ENCODE results near the gene TMEM131L.
"Not testable (repeated sequence)": the region's sequence is repeated elsewhere in the genome, so short reads cannot be mapped to it uniquely, and the experiment has no call there.

Gene TMEM131L

DNA sequence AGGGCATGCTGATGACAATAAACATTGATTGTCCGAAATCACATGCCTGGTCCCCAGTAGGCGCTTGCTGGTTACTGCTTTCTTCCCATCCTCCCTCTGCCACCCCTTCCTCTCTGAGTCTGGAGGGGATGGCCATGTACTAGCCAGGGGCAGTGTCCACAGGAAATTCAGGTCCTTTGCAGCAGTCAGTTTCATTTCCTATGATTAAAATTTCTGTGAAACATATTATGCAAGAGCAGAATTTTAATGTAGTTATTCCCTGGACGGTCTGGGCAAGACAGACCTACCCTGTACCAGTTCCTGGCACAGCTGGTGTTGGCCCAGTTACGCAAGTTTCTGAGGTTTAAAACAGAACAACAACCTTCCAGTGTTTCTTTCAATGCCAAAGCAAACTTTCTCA lies 189.8 kb downstream of the TMEM131L start:
- DNase-seq: peak; percentile 26 to 34

GRCh38 chr4:153661215-153661822 lies 195.2 kb downstream of the TMEM131L start:
- no peak for DNase-seq

- DNase-seq: no peak
Measured at GRCh38 chr4:153661908-153662307, 195.7 kb downstream of the TMEM131L start.

DNA sequence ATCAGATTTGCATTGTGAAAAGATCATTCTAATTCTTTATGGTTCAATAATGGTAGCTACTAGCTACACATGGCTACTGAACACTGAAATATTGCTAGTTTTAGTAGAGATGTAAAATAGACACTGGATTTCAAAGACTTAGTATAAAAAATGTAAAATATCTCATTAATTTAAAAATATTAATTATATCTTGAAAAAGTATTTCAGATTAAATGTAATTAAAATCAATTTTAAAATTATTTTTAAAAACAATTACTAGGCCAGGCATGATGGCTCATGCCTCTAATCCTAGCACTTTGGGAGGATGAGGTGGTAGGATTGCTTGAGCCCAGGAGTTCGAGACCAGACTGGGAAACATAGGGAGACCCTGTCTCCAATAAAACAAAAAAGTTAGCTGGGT lies 197.5 kb downstream of the TMEM131L start:
- DNase-seq: no peak

DNA sequence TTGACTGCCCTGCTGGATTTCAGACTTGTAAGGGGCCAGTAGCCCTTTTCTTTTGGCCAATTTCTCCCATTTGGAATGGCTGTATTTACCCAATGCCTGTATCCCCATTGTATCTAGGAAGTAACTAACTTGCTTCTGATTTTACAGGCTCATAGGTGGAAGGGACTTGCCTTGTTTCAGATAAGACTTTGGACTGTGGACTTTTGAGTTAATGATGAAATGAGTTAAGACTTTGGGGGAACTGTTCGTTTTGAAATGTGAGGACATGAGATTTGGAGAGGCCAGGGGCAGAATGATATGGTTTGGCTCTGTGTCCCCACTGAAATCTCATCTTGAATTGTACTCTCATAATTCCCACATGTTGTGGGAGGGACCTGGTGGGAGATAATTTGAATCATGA lies 200.3 kb downstream of the TMEM131L start:
- DNase-seq: not testable (repeated sequence)

- no peak for DNase-seq
Measured at GRCh38 chr4:153668647-153669046, 202.5 kb downstream of the TMEM131L start.

- DNase-seq: no peak
Measured at GRCh38 chr4:153669838-153670237, 203.7 kb downstream of the TMEM131L start.

- DNase-seq: no peak
Measured at GRCh38 chr4:153676486-153676885, 210.3 kb downstream of the TMEM131L start.

GRCh38 chr4:153676984-153677383 lies 210.8 kb downstream of the TMEM131L start:
- no peak for DNase-seq

GRCh38 chr4:153679486-153679885 lies 213.3 kb downstream of the TMEM131L start:
- no peak for DNase-seq

DNA sequence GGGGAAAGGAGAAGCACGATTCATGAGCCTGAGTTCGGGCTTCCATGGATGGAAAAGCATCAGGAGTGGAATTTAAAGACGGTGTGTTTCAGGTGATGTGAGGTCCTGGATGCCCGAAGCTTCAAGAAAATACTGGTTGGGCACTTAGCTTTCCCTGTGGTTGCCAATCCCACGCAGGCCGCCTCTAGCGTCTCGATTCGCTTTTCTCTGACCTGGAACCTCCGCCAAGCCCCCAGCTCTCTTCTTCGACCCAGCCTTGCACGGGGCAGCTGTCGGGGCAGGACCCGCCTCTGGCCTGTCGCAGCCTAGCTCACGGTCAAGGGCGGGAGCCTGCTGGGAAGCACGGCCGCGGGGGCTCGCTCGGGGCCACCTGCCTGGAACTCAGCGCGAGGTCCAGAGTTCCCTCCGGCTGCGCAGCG lies 217.6 kb downstream of the TMEM131L start:
- DNase-seq: no peak

- DNase-seq: peak in 1 of 2 donors; percentile 9
Measured at GRCh38 chr4:153684182-153684970, 218.2 kb downstream of the TMEM131L start, which contains the start of gene TLR2. Gene TLR2 (plus strand): TSS chr4:153684280. CDS start chr4:153702908, 18,628 bp downstream.

GRCh38 chr4:153684971-153685371 lies 218.8 kb downstream of the TMEM131L start:
- no peak for DNase-seq
